ENCODE data around the gene SMIM1.
A peak's percentile ranks its signal among the peaks of the same experiment; 100 is the strongest.
"Not testable (repeated sequence)": the region's sequence is repeated elsewhere in the genome, so short reads cannot be mapped to it uniquely, and the experiment has no call there.

SMIM1 gene

GRCh38 chr1:3803905-3804626 lies 31.5 kb downstream of the SMIM1 start:
- H2AFZ ChIP-seq (ENCODE audit: low read depth, low read length), result no peak overlapping the region
- no peak overlapping the region for H2BK5ac ChIP-seq (ENCODE audit: low read depth, low read length, poor library complexity, severe bottlenecking)
- H3K4me1 ChIP-seq (ENCODE audit: control insufficient read depth, insufficient read depth, low read depth, low read length), result peaks cover 2% of the 10 kb centered on the region
- H3K27me3 ChIP-seq (ENCODE audit: control insufficient read depth in 1 of 2, insufficient read depth in 1 of 2, low read length in 2 of 2), result peaks cover 25 to 26% of the 10 kb centered on the region in 2 experiments
- no peak overlapping the region for H3K4me2 ChIP-seq (ENCODE audit: low read length, poor library complexity, severe bottlenecking)
- H3K9ac ChIP-seq (ENCODE audit: low read length), result no peak overlapping the region
- WGBS, result 68% methylated on average over 19 of the region's 19 CpGs
- H2BK12ac ChIP-seq (ENCODE audit: low read length in 2 of 2), result no peak overlapping the region
- no peak overlapping the region for H3K18ac ChIP-seq (ENCODE audit: low read depth in 1 of 2, low read length in 2 of 2)
- H3K9me3 ChIP-seq (ENCODE audit: control insufficient read depth, low read length), result no peaks in the 10 kb centered on the region
- no peaks in the 10 kb centered on the region for H3K79me1 ChIP-seq (replicated peaks; ENCODE audit: low read length, poor library complexity, severe bottlenecking)
- DNase-seq, result no peak
- no peak overlapping the region for H3K23ac ChIP-seq (ENCODE audit: low read length in 2 of 2)
- no peak overlapping the region for H3K27ac ChIP-seq (ENCODE audit: low read length, poor library complexity, severe bottlenecking)
- no peak overlapping the region for H4K8ac ChIP-seq (ENCODE audit: low read length)
- H2AK5ac ChIP-seq (ENCODE audit: low read length, severe bottlenecking), result no peak overlapping the region
- H2BK120ac ChIP-seq (ENCODE audit: low read depth, low read length), result no peak overlapping the region
- no peaks in the 10 kb centered on the region for H3K36me3 ChIP-seq (ENCODE audit: control insufficient read depth in 1 of 2, insufficient read depth in 2 of 2, low read depth in 1 of 2, low read length in 2 of 2)
- H3K4me3 ChIP-seq (ENCODE audit: insufficient read depth in 1 of 2, low read depth in 1 of 2, low read length in 2 of 2), result peak overlapping the region in 1 of 2 experiments; percentile 66
- H3K14ac ChIP-seq (ENCODE audit: low read length in 2 of 2), result no peak overlapping the region
- no peak overlapping the region for H4K91ac ChIP-seq (ENCODE audit: low read length)
- H2BK15ac ChIP-seq (ENCODE audit: low read depth, poor library complexity, severe bottlenecking), result no peak overlapping the region
- no peak overlapping the region for H3K4ac ChIP-seq (ENCODE audit: low read depth in 1 of 2, low read length in 2 of 2)

- not testable (repeated sequence) for DNase-seq; H3K4me2 ChIP-seq (ENCODE audit: low read length, poor library complexity, severe bottlenecking); H3K36me3 ChIP-seq (ENCODE audit: control insufficient read depth in 1 of 2, insufficient read depth in 2 of 2, low read depth in 1 of 2, low read length in 2 of 2); H4K8ac ChIP-seq (ENCODE audit: low read length); H2BK15ac ChIP-seq (ENCODE audit: low read depth, poor library complexity, severe bottlenecking); H3K18ac ChIP-seq (ENCODE audit: low read depth in 1 of 2, low read length in 2 of 2); H3K4me1 ChIP-seq (ENCODE audit: control insufficient read depth, insufficient read depth, low read depth, low read length); H4K91ac ChIP-seq (ENCODE audit: low read length); H2AFZ ChIP-seq (ENCODE audit: low read depth, low read length); H2AK5ac ChIP-seq (ENCODE audit: low read length, severe bottlenecking); H3K79me1 ChIP-seq (replicated peaks; ENCODE audit: low read length, poor library complexity, severe bottlenecking); H3K9me3 ChIP-seq (ENCODE audit: control insufficient read depth, low read length); H3K4ac ChIP-seq (ENCODE audit: low read depth in 1 of 2, low read length in 2 of 2); H2BK12ac ChIP-seq (ENCODE audit: low read length in 2 of 2); H3K23ac ChIP-seq (ENCODE audit: low read length in 2 of 2); H3K27ac ChIP-seq (ENCODE audit: low read length, poor library complexity, severe bottlenecking); H3K14ac ChIP-seq (ENCODE audit: low read length in 2 of 2); H3K9ac ChIP-seq (ENCODE audit: low read length); H2BK120ac ChIP-seq (ENCODE audit: low read depth, low read length); H2BK5ac ChIP-seq (ENCODE audit: low read depth, low read length, poor library complexity, severe bottlenecking)
- Histone ChIP-seq H3K4me3 (ENCODE audit: insufficient read depth in 1 of 2, low read depth in 1 of 2, low read length in 2 of 2) (peak overlapping the region in 1 of 2 experiments; percentile 66), H3K27me3 (ENCODE audit: control insufficient read depth in 1 of 2, insufficient read depth in 1 of 2, low read length in 2 of 2) (peaks cover 25 to 26% of the 10 kb centered on the region in 2 experiments)
- WGBS, result 73% methylated on average over 7 of the region's 7 CpGs
Measured at GRCh38 chr1:3804627-3804944, 32.0 kb downstream of the SMIM1 start.

DNA sequence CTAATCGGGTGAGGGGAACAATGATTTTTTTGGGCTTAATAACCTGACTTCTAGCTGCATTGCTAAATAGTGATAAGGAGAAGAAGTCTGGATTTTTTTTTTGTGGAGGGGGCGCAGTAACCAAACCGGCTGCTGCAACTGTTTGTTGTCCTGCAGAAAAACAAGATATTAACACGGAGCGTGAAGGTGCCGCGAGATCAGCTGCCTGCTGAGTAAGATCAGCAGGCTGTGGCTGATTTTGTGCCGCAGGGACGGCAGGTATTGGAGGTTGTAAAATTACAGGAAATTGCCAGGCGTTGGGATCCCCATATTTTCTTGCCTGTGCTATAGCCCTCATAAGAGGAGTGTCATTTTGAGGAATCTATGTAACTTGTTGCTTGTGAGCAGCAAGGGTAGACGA lies 32.5 kb downstream of the SMIM1 start:
- 95% methylated on average over 11 of the region's 11 CpGs for WGBS
- Histone ChIP-seq H3K23ac (ENCODE audit: low read length in 2 of 2) (no peak overlapping the region), H4K91ac (ENCODE audit: low read length) (no peak overlapping the region)

DNA sequence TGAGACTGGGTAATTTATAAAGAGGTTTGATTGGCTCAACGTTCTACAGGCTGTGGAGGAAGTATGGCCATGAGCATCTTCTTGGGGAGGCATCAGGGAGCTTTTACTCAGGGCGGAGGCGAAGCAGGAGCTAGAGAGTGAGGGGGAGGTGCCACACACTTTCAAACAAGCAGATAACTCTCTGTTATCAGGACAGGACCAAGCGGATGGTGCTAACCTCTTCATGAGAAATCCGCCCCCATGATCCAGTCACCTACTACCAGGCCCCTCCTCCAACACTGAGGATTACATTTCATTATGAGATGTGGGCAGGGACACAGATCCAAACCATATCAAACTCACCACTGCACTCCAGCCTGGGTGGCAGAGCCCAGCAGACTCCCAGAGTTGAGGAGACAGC lies 35.2 kb downstream of the SMIM1 start:
- 76% methylated on average over 4 of the region's 5 CpGs for WGBS
- DNase-seq, result no peak
- Histone ChIP-seq H3K27ac (ENCODE audit: low read length, poor library complexity, severe bottlenecking) (no peak overlapping the region), H2AFZ (ENCODE audit: low read depth, low read length) (no peak overlapping the region), H3K18ac (ENCODE audit: low read depth in 1 of 2, low read length in 2 of 2) (no peak overlapping the region), H3K14ac (ENCODE audit: low read length in 2 of 2) (no peak overlapping the region), H3K36me3 (ENCODE audit: control insufficient read depth in 1 of 2, insufficient read depth in 2 of 2, low read depth in 1 of 2, low read length in 2 of 2) (no peaks in the 10 kb centered on the region), H4K91ac (ENCODE audit: low read length) (no peak overlapping the region), H3K23ac (ENCODE audit: low read length in 2 of 2) (no peak overlapping the region), H3K4me3 (ENCODE audit: insufficient read depth in 1 of 2, low read depth in 1 of 2, low read length in 2 of 2) (no peak overlapping the region), H2BK120ac (ENCODE audit: low read depth, low read length) (no peak overlapping the region), H4K8ac (ENCODE audit: low read length) (no peak overlapping the region), H2AK5ac (ENCODE audit: low read length, severe bottlenecking) (no peak overlapping the region), H2BK12ac (ENCODE audit: low read length in 2 of 2) (no peak overlapping the region), H3K4ac (ENCODE audit: low read depth in 1 of 2, low read length in 2 of 2) (no peak overlapping the region), H3K9me3 (ENCODE audit: control insufficient read depth, low read length) (no peaks in the 10 kb centered on the region), H3K4me2 (ENCODE audit: low read length, poor library complexity, severe bottlenecking) (no peak overlapping the region), H3K79me1 (replicated peaks; ENCODE audit: low read length, poor library complexity, severe bottlenecking) (no peaks in the 10 kb centered on the region), H3K27me3 (ENCODE audit: control insufficient read depth in 1 of 2, insufficient read depth in 1 of 2, low read length in 2 of 2) (peaks cover 11 to 17% of the 10 kb centered on the region in 2 experiments), H3K9ac (ENCODE audit: low read length) (no peak overlapping the region), H2BK15ac (ENCODE audit: low read depth, poor library complexity, severe bottlenecking) (no peak overlapping the region), H2BK5ac (ENCODE audit: low read depth, low read length, poor library complexity, severe bottlenecking) (no peak overlapping the region), H3K4me1 (ENCODE audit: control insufficient read depth, insufficient read depth, low read depth, low read length) (peaks cover 7% of the 10 kb centered on the region)

More for the DNA sequence above, 32.5 kb downstream of the SMIM1 start:
- Histone ChIP-seq H4K8ac (ENCODE audit: low read length) (no peak overlapping the region), H3K27ac (ENCODE audit: low read length, poor library complexity, severe bottlenecking) (no peak overlapping the region), H2AFZ (ENCODE audit: low read depth, low read length) (no peak overlapping the region), H3K36me3 (ENCODE audit: control insufficient read depth in 1 of 2, insufficient read depth in 2 of 2, low read depth in 1 of 2, low read length in 2 of 2) (no peaks in the 10 kb centered on the region), H2BK120ac (ENCODE audit: low read depth, low read length) (no peak overlapping the region), H2AK5ac (ENCODE audit: low read length, severe bottlenecking) (no peak overlapping the region), H2BK12ac (ENCODE audit: low read length in 2 of 2) (no peak overlapping the region), H3K9me3 (ENCODE audit: control insufficient read depth, low read length) (no peaks in the 10 kb centered on the region), H3K4me3 (ENCODE audit: insufficient read depth in 1 of 2, low read depth in 1 of 2, low read length in 2 of 2) (no peak overlapping the region), H2BK5ac (ENCODE audit: low read depth, low read length, poor library complexity, severe bottlenecking) (no peak overlapping the region), H3K4me1 (ENCODE audit: control insufficient read depth, insufficient read depth, low read depth, low read length) (peaks cover 1% of the 10 kb centered on the region), H3K18ac (ENCODE audit: low read depth in 1 of 2, low read length in 2 of 2) (no peak overlapping the region), H3K79me1 (replicated peaks; ENCODE audit: low read length, poor library complexity, severe bottlenecking) (no peaks in the 10 kb centered on the region), H2BK15ac (ENCODE audit: low read depth, poor library complexity, severe bottlenecking) (no peak overlapping the region), H3K9ac (ENCODE audit: low read length) (no peak overlapping the region), H3K4me2 (ENCODE audit: low read length, poor library complexity, severe bottlenecking) (no peak overlapping the region), H3K27me3 (ENCODE audit: control insufficient read depth in 1 of 2, insufficient read depth in 1 of 2, low read length in 2 of 2) (peaks cover 23 to 25% of the 10 kb centered on the region in 2 experiments), H3K14ac (ENCODE audit: low read length in 2 of 2) (no peak overlapping the region), H3K4ac (ENCODE audit: low read depth in 1 of 2, low read length in 2 of 2) (no peak overlapping the region)
- no peak for DNase-seq

Measured in mesenchymal stem cell (in vitro differentiated cells and primary cell).